SK-N-SH (cell line): ENCODE data around the gene MAPRE3. TPM values are rescaled to one million over a fixed set of nuclear protein-coding genes. Genes with fewer than 3 reads are reported as not detected.

Experiments
- CTCF ChIA-PET: fragments of 300-600, 350-600 bp; formaldehyde crosslinking; extraction: SDS; loops from one replicate; lab custom pipeline; 2021; lab: Yijun Ruan, JAX
- POLR2A ChIA-PET: fragments of 350-600 bp; sonication (Branson Sonifier 250); formaldehyde crosslinking; extraction: SDS; loops from one replicate; lab custom pipeline; 2020; ENCODE audit warnings: antibody characterized with exemption, inconsistent platforms; lab: Yijun Ruan, JAX
- DNase-seq: peaks from one replicate; pipeline ENCODE4 v3.0.0; 2012
- H2AFZ ChIP-seq: fragments of 200-600 bp; sonication (generic); 2 replicates; pipeline ENCODE4 v1.8.1; 2016; ENCODE audit warnings: antibody characterized with exemption, mild to moderate bottlenecking, low read depth
- H3F3A ChIP-seq: fragments of 200-600 bp; sonication (generic); replicated peaks from 2 replicates; pipeline ENCODE3; 2016; ENCODE audit warnings: antibody characterized with exemption, mild to moderate bottlenecking; ENCODE audit not compliant: insufficient read depth
- H3K27ac ChIP-seq, 2 experiments: fragments of 200-500 bp in 1 of 2; fragments of 200-600 bp in 1 of 2; sonication (Bioruptor generic) in 1 of 2; sonication (generic), shearing (Covaris generic) in 1 of 2; 2 replicates each; pipeline versions ENCODE4 v1.5.1 to v1.6.1; 2014 to 2016; ENCODE audit warnings: low read depth in 2 of 2, inconsistent platforms in 1 of 2, low read length in 1 of 2, mild to moderate bottlenecking in 1 of 2, mixed read lengths in 1 of 2
- H3K27me3 ChIP-seq: fragments of 200-600 bp; sonication (generic), shearing (Covaris generic); 2 replicates; pipeline ENCODE4 v1.6.1; 2016; ENCODE audit warnings: mixed run types; ENCODE audit not compliant: insufficient read depth
- H3K36me3 ChIP-seq, 2 experiments: fragments of 200-500 bp in 1 of 2; fragments of 200-600 bp in 1 of 2; sonication (Bioruptor generic) in 1 of 2; sonication (generic) in 1 of 2; replicated peaks in 1 of 2; 2 replicates each; pipeline versions ENCODE3 to v1.5.1; 2014 to 2016; ENCODE audit warnings: low read length in 1 of 2, mild to moderate bottlenecking in 1 of 2; ENCODE audit not compliant: insufficient read depth in 2 of 2, control insufficient read depth in 1 of 2
- H3K4me1 ChIP-seq, 2 experiments: fragments of 200-500 bp in 1 of 2; fragments of 200-600 bp in 1 of 2; sonication (Bioruptor generic) in 1 of 2; sonication (generic), shearing (Covaris generic) in 1 of 2; 2 replicates each; pipeline versions ENCODE4 v1.5.1 to v1.6.1; 2014 to 2016; ENCODE audit warnings: low read depth in 1 of 2, low read length in 1 of 2, mixed run types in 1 of 2; ENCODE audit not compliant: insufficient read depth in 2 of 2, control insufficient read depth in 1 of 2
- H3K4me2 ChIP-seq: fragments of 200-600 bp; sonication (generic), shearing (Covaris generic); 2 replicates; pipeline ENCODE4 v1.6.1; 2017; ENCODE audit warnings: mixed run types
- H3K4me3 ChIP-seq, 2 experiments: fragments of 200-500 bp in 1 of 2; fragments of 200-600 bp in 1 of 2; sonication (Bioruptor generic) in 1 of 2; sonication (generic), shearing (Covaris generic) in 1 of 2; 2 replicates each; pipeline versions ENCODE4 v1.5.1 to v1.8.1; 2014 to 2016; ENCODE audit warnings: low read depth in 2 of 2, inconsistent platforms in 1 of 2, low read length in 1 of 2, mild to moderate bottlenecking in 1 of 2, mixed read lengths in 1 of 2, moderate library complexity in 1 of 2
- H3K79me2 ChIP-seq: fragments of 200-600 bp; sonication (generic); 2 replicates; pipeline ENCODE4 v1.8.1; 2017; ENCODE audit warnings: mild to moderate bottlenecking; ENCODE audit not compliant: insufficient read depth
- H3K9ac ChIP-seq: fragments of 200-600 bp; sonication (generic); 2 replicates; pipeline ENCODE4 v1.6.1; 2017; ENCODE audit warnings: mixed run types
- H3K9me2 ChIP-seq: fragments of 200-600 bp; sonication (generic); 2 replicates; pipeline ENCODE4 v1.6.1; 2017; ENCODE audit warnings: mixed run types
- H3K9me3 ChIP-seq: fragments of 200-600 bp; sonication (generic); 2 replicates; pipeline ENCODE4 v1.6.1; 2017; ENCODE audit warnings: mixed run types, mild to moderate bottlenecking, moderate library complexity
- H4K20me1 ChIP-seq: fragments of 200-600 bp; sonication (generic); 2 replicates; pipeline ENCODE4 v1.6.1; 2017; ENCODE audit warnings: mild to moderate bottlenecking, mixed run types; ENCODE audit not compliant: insufficient read depth
- CHD2 ChIP-seq: fragments of 150-350 bp; IDR thresholded peaks from 2 replicates; pipeline ENCODE4 v1.6.1; 2018; ENCODE audit warnings: low read length; ENCODE audit not compliant: partially characterized antibody
- CTCF ChIP-seq: fragments of 200-600 bp; sonication (generic); IDR thresholded peaks from 2 replicates; pipeline ENCODE4 v1.6.1; 2017; ENCODE audit warnings: antibody characterized with exemption, mild to moderate bottlenecking, moderate library complexity
- FOSL2 ChIP-seq: IDR thresholded peaks from 2 replicates; pipeline ENCODE4 v1.4.0; 2012; ENCODE audit warnings: low read depth, mild to moderate bottlenecking, moderate library complexity, borderline replicate concordance
- FOXM1 ChIP-seq: IDR thresholded peaks from 2 replicates; pipeline ENCODE4 v1.4.0; 2012; ENCODE audit warnings: low read depth, mild to moderate bottlenecking
- GABPA ChIP-seq: IDR thresholded peaks from 2 replicates; pipeline ENCODE4 v1.4.0; 2012; ENCODE audit warnings: low read depth, mild to moderate bottlenecking
- IRF3 ChIP-seq: fragments of 150-350 bp; IDR thresholded peaks from 2 replicates; pipeline ENCODE4 v1.6.1; 2016; ENCODE audit warnings: mild to moderate bottlenecking, low read depth, low read length
- JUND ChIP-seq: IDR thresholded peaks from 2 replicates; pipeline ENCODE4 v1.4.0; 2012
- MAX ChIP-seq: IDR thresholded peaks from 2 replicates; pipeline ENCODE4 v1.4.0; 2012; ENCODE audit warnings: low read depth
- MEF2A ChIP-seq: IDR thresholded peaks from 2 replicates; pipeline ENCODE4 v1.4.0; 2012; ENCODE audit warnings: low read depth, borderline replicate concordance
- NRF1 ChIP-seq: IDR thresholded peaks from 2 replicates; pipeline ENCODE4 v1.6.1; 2012; ENCODE audit warnings: low read depth, mild to moderate bottlenecking, low read length
- PBX3 ChIP-seq: IDR thresholded peaks from 2 replicates; pipeline ENCODE4; 2012
- POLR2AphosphoS5 ChIP-seq: IDR thresholded peaks from 2 replicates; pipeline ENCODE4 v1.6.1; 2012; ENCODE audit warnings: low read depth, low read length
- RAD21 ChIP-seq: IDR thresholded peaks from 2 replicates; pipeline ENCODE4 v1.6.1; 2012; ENCODE audit warnings: mild to moderate bottlenecking, low read length
- RCOR1 ChIP-seq: fragments of 150-350 bp; IDR thresholded peaks from 2 replicates; pipeline ENCODE4 v1.6.1; 2017; ENCODE audit warnings: antibody characterized with exemption, low read length
- REST ChIP-seq: IDR thresholded peaks from 2 replicates; pipeline ENCODE4 v1.6.1; 2012; ENCODE audit warnings: mild to moderate bottlenecking, low read depth, low read length, moderate library complexity
- RFX5 ChIP-seq: IDR thresholded peaks from 2 replicates; pipeline ENCODE4 v1.6.1; 2012; ENCODE audit warnings: mild to moderate bottlenecking, improper control_type of control experiment, low read length
- RXRA ChIP-seq: IDR thresholded peaks from 2 replicates; pipeline ENCODE4 v1.4.0; 2012; ENCODE audit warnings: low read depth, mild to moderate bottlenecking, borderline replicate concordance
- SIN3A ChIP-seq: IDR thresholded peaks from 2 replicates; pipeline ENCODE4 v1.6.1; 2012; ENCODE audit warnings: low read depth, mild to moderate bottlenecking, low read length, moderate library complexity, borderline replicate concordance
- SMC3 ChIP-seq: IDR thresholded peaks from 2 replicates; pipeline ENCODE4 v1.6.1; 2012; ENCODE audit warnings: low read depth, low read length, improper control_type of control experiment
- TAF1 ChIP-seq: IDR thresholded peaks from 2 replicates; pipeline ENCODE4 v1.6.1; 2012; ENCODE audit warnings: low read depth, mild to moderate bottlenecking, low read length, moderate library complexity, borderline replicate concordance
- TCF12 ChIP-seq: IDR thresholded peaks from 2 replicates; pipeline ENCODE4 v1.4.0; 2012
- TEAD4 ChIP-seq: IDR thresholded peaks from 2 replicates; pipeline ENCODE4 v1.4.0; 2012; ENCODE audit warnings: mild to moderate bottlenecking, borderline replicate concordance; ENCODE audit not compliant: insufficient read depth
- USF2 ChIP-seq: fragments of 150-350 bp; IDR thresholded peaks from 2 replicates; pipeline ENCODE4 v1.6.1; 2017; ENCODE audit warnings: antibody characterized with exemption, low read length, low read depth, borderline replicate concordance
- YY1 ChIP-seq: IDR thresholded peaks from 2 replicates; pipeline ENCODE4 v1.4.0; 2012; ENCODE audit warnings: low read depth, mild to moderate bottlenecking
- WGBS: methylation state at CpG from one replicate; pipeline ENCODE4 v1.1.6; 2017; ENCODE audit warnings: low lambda C conversion rate; 5-methylcytosine and 5-hydroxymethylcytosine counted together
- polyA plus RNA-seq, 3 experiments: library from polyadenylated mRNA; depleted of rRNA; stranded (reverse); fragments of >200 nt; gene quantifications; 2 replicates each; pipeline ENCODE4 v1.2.3, GENCODE V29; 2012

MAPRE3 gene
- polyA plus RNA-seq, 1 of the 3 experiments (the other 2 are of a cell fraction) = 24.4 TPM

GRCh38 chr2:26946841-26947784 lies 23.3 kb upstream of the MAPRE3 start:
- peak overlapping the region; percentile 43; the same call in 1 of the 2 replicates for H3K4me2 ChIP-seq
- peak; percentile 80 for DNase-seq
- H3K4me3 ChIP-seq = no peak overlapping the region
- H3K9ac ChIP-seq = no peak overlapping the region
- peaks cover 37% of the 10 kb centered on the region; the same call in 1 of the 2 replicates for H3K27me3 ChIP-seq
- H3K9me3 ChIP-seq = no peaks in the 10 kb centered on the region
- peaks cover 0 to 13% of the 10 kb centered on the region in 2 experiments; a peak in 1 of 4 replicates for H3K4me1 ChIP-seq
- no peaks in the 10 kb centered on the region for H4K20me1 ChIP-seq
- no peaks in the 10 kb centered on the region for H3K36me3 ChIP-seq
- no peak overlapping the region for H2AFZ ChIP-seq
- WGBS = 72% methylated on average over 34 of the region's 34 CpGs
- no peaks in the 10 kb centered on the region for H3K9me2 ChIP-seq
- no peak overlapping the region; a peak in 1 of 4 replicates for H3K27ac ChIP-seq
- no peaks in the 10 kb centered on the region for H3F3A ChIP-seq
- ChIA-PET POLR2A (no interaction called here), CTCF (interaction anchor here (0.5 to 15.8 kb wide), 6 partner anchors 10 to 101 kb away, joined by 3 to 242 read pairs (median 6); no protein-coding TSS in a partner anchor)
- H3K79me2 ChIP-seq = no peaks in the 10 kb centered on the region
- peak; percentile 54; the same call in 1 of the 2 replicates for TF ChIP-seq TCF12
- no peak for TF ChIP-seq RCOR1
- no peak for TF ChIP-seq IRF3
- no peak for TF ChIP-seq RFX5
- TF ChIP-seq POLR2AphosphoS5 = no peak
- TF ChIP-seq FOXM1 = no peak
- no peak for TF ChIP-seq TAF1
- TF ChIP-seq MAX = no peak
- TF ChIP-seq PBX3 = 0 out of 2 replicates have a peak, but pooled peaks have one; percentile 4
- TF ChIP-seq JUND = no peak
- TF ChIP-seq USF2 = no peak
- no peak for TF ChIP-seq FOSL2
- TF ChIP-seq YY1 = no peak
- TF ChIP-seq MEF2A = no peak
- no peak for TF ChIP-seq CHD2
- TF ChIP-seq GABPA = no peak
- TF ChIP-seq RAD21 = no peak
- TF ChIP-seq CTCF = no peak
- TF ChIP-seq REST = no peak
- TF ChIP-seq NRF1 = no peak
- no peak for TF ChIP-seq SMC3
- no peak for TF ChIP-seq TEAD4
- no peak for TF ChIP-seq RXRA
- no peak for TF ChIP-seq SIN3A
